Suppressor macrophage (primary cell): ENCODE results near the gene CFL1.
A peak's percentile ranks its signal among the peaks of the same experiment; 100 is the strongest.

Source experiments
- DNase-seq, 4 experiments: peaks; one replicate each; pipeline ENCODE4 v3.0.0-alpha.2; 2020 to 2022

The CFL1 gene

GRCh38 chr11:65869643-65870306, 11.8 kb upstream of the CFL1 start:
- no peak for DNase-seq

- no peak for DNase-seq
Observed at GRCh38 chr11:65868907-65869306, 10.9 kb upstream of the CFL1 start.

- DNase-seq: no peak
Observed at GRCh38 chr11:65868076-65868667, 10.2 kb upstream of the CFL1 start.

- DNase-seq: peak in 1 of 4 experiments; percentile 50
Observed at GRCh38 chr11:65867284-65868071, 9.5 kb upstream of the CFL1 start.

GRCh38 chr11:65866509-65867283, 8.7 kb upstream of the CFL1 start:
- DNase-seq: no peak

GRCh38 chr11:65865550-65866172, 7.7 kb upstream of the CFL1 start:
- DNase-seq: no peak

GRCh38 chr11:65864706-65865471, 6.9 kb upstream of the CFL1 start:
- no peak for DNase-seq

- no peak for DNase-seq
Observed at GRCh38 chr11:65863889-65864705, 6.1 kb upstream of the CFL1 start.

- no peak for DNase-seq
Observed at GRCh38 chr11:65862941-65863888, 5.2 kb upstream of the CFL1 start.

GRCh38 chr11:65862191-65862735, 4.3 kb upstream of the CFL1 start:
- no peak for DNase-seq

- no peak for DNase-seq
Observed at GRCh38 chr11:65861533-65862183, 3.7 kb upstream of the CFL1 start.

GRCh38 chr11:65861165-65861505, 3.2 kb upstream of the CFL1 start:
- DNase-seq: no peak

GRCh38 chr11:65860278-65861164, 2.5 kb upstream of the CFL1 start, which contains the start of gene MUS81:
Gene MUS81 (plus strand): TSS chr11:65860433. CDS start chr11:65860754, 321 bp downstream.
- DNase-seq: peak; percentile 96 to 98 (median 97)

- peak in 1 of 4 experiments; percentile 44 for DNase-seq
Observed at GRCh38 chr11:65859812-65860277, 1.9 kb upstream of the CFL1 start.

GRCh38 chr11:65859095-65859811, 1.3 kb upstream of the CFL1 start:
- DNase-seq: peak; percentile 98 to 100 (median 99)

GRCh38 chr11:65858681-65859087, 704 bp upstream of the CFL1 start:
- DNase-seq: no peak

- DNase-seq: no peak
Observed at GRCh38 chr11:65857500-65857852, 504 bp downstream of the CFL1 start.
